HFFc6 (cell line): ENCODE measurements around the gene CRYBB1. TPM values are rescaled to one million over a fixed set of nuclear protein-coding genes. Genes with fewer than 3 reads are reported as not detected.

Experiments
- DNase-seq: peaks from one replicate; pipeline ENCODE4 v3.0.0-alpha.2; 2018
- H3K27ac Mint-ChIP-seq: 2 replicates; pipeline ENCODE4 v1.8.0; 2020; ENCODE audit warnings: mild to moderate bottlenecking, mixed read lengths
- H3K27me3 Mint-ChIP-seq: 2 replicates; pipeline ENCODE4 v1.8.0; 2021; ENCODE audit warnings: mild to moderate bottlenecking, moderate library complexity, mixed read lengths; ENCODE audit not compliant: insufficient read depth
- H3K36me3 Mint-ChIP-seq: 2 replicates; pipeline ENCODE4 v1.8.0; 2021; ENCODE audit warnings: low read depth, mixed read lengths
- H3K4me1 Mint-ChIP-seq: 2 replicates; pipeline ENCODE4 v1.8.0; 2020; ENCODE audit warnings: low read depth, mixed read lengths
- H3K4me3 Mint-ChIP-seq: 2 replicates; pipeline ENCODE4 v1.8.0; 2020; ENCODE audit warnings: mild to moderate bottlenecking, moderate library complexity, mixed read lengths
- H3K9me3 Mint-ChIP-seq: 2 replicates; pipeline ENCODE4 v1.8.0; 2020; ENCODE audit warnings: mild to moderate bottlenecking, mixed read lengths
- total RNA-seq, 6 experiments: library from RNA; stranded (reverse); fragmentation: NEBNext Ultra II Directional; extraction: Animal tissue kit (Norgen Biotek cat#: 25700); gene quantifications; 2 replicates in 1 of 6; 3 replicates in 5 of 6; pipeline ENCODE4 v1.2.3, GENCODE V29; 2021
- TF ChIP-seq, protein P1 (sequence below): fragments of 200-600 bp; sonication (generic); IDR thresholded peaks from 2 replicates; pipeline ENCODE4 v1.5.0; 2021; ENCODE audit warnings: antibody characterized with exemption, mild to moderate bottlenecking

Gene CRYBB1
- total RNA-seq, 6 experiments from 2014 or later, result not detected

DNA sequence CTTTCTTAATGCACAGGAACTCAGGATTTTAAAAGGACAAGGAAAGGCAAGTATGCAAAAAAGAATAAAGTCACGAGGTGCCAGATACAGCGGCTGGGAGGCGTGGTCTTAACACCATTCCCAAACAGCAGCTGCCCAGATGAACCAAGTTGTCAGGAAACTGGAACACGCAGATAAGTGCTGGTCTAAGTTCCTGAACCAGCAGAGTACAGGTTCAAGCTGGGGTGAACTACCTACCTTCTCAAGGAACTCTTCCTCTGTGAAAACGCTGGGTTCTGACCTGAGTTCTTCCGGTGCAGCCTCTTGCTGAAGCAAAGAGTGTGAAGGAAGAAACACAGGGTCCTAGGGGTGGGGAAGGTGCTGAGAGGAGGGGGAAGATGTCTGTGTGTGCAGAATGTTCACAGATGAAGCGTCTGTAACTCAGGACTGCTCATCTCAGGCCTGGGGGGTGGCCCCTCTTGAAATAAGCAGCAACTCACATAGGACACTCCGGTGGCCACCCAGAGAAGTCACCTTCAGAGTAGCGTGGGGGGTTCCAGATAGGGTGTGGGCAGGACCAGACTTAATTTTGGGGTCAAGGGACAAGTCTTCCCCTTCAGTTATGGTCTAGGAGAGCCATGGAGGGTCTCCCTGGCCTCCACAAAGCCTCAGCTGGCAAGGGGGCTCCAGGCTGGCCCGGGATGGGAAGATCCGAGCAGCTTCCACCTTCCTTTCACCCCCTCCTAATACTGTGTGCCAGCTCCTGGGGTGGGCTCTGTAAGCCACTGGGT lies 31.1 kb downstream of the CRYBB1 start:
- Mint-ChIP-seq H3K4me3 (no peak overlapping the region), H3K27ac (peak overlapping the region; percentile 48)
- DNase-seq, result no peak

DNA sequence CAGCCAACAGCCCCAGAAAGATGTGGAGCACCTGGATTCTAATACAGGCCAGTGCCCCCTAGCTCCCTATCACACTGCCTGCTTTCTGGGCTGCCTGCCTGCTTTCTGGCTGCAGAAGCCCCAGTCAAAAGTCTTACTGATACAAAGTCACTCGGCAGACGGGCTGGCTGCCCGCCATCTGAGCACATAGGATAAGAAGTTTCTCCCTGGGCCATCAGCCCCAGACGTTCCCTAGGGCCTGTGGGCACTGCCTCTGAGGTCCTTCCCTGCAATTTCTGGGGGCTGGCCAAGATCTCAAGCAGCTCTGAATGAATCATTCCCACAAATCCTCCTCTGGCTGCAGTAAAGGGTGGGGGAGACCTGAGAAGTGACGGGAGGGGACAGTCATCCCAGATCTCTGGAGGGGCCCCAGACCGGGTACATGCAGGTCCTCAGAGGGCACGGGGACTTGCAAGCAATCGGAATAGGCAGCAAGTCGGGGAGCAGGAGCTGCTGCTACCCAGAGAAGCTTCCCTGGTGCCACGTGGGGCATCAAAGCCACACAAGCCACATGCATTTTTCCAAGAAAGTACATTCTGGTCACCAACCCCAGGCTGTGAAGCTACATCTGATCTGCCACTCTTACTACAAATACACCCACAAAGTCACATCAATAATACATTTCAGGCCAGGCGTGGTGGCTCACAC lies 32.6 kb downstream of the CRYBB1 start:
- DNase-seq, result peak; percentile 90
- Mint-ChIP-seq H3K4me1 (peaks cover 61% of the 10 kb centered on the region), H3K9me3 (no peaks in the 10 kb centered on the region), H3K27ac (peak overlapping the region; percentile 84), H3K36me3 (peaks cover 23% of the 10 kb centered on the region; the same call in 1 of the 2 replicates), H3K27me3 (no peaks in the 10 kb centered on the region; the same call in 1 of the 2 replicates), H3K4me3 (peak overlapping the region; percentile 63)
- TF ChIP-seq, protein P1, sequence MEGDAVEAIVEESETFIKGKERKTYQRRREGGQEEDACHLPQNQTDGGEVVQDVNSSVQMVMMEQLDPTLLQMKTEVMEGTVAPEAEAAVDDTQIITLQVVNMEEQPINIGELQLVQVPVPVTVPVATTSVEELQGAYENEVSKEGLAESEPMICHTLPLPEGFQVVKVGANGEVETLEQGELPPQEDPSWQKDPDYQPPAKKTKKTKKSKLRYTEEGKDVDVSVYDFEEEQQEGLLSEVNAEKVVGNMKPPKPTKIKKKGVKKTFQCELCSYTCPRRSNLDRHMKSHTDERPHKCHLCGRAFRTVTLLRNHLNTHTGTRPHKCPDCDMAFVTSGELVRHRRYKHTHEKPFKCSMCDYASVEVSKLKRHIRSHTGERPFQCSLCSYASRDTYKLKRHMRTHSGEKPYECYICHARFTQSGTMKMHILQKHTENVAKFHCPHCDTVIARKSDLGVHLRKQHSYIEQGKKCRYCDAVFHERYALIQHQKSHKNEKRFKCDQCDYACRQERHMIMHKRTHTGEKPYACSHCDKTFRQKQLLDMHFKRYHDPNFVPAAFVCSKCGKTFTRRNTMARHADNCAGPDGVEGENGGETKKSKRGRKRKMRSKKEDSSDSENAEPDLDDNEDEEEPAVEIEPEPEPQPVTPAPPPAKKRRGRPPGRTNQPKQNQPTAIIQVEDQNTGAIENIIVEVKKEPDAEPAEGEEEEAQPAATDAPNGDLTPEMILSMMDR, result peak; percentile 45; the same call in 1 of the 2 replicates

More for the DNA sequence above, 31.1 kb downstream of the CRYBB1 start:
- Mint-ChIP-seq H3K4me1 (peaks cover 59% of the 10 kb centered on the region), H3K9me3 (no peaks in the 10 kb centered on the region), H3K36me3 (peaks cover 15% of the 10 kb centered on the region; the same call in 1 of the 2 replicates), H3K27me3 (no peaks in the 10 kb centered on the region; the same call in 1 of the 2 replicates)
- TF ChIP-seq, protein P1, result no peak

DNA sequence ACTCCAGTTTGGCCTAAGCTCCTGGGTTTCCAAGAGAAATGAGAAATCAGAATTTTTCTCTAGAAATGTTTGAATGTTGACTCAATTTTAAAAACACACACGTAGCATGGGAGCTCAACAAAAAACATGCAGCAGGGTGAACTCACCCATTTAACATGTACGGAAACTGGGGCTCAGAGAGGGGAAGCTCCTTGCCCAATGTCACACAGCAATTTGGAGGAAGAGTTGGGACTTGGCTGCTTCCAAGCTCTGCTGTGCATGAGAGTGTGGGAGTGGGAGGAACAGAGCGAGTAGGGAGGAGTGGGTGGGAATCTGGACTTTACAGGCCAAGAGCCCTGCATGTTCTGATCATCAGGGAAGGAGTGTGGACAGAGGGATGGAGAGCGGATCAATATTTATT lies 33.8 kb downstream of the CRYBB1 start:
- TF ChIP-seq, protein P1, result no peak
- Mint-ChIP-seq H3K9me3 (no peaks in the 10 kb centered on the region), H3K27ac (peak overlapping the region; percentile 84), H3K27me3 (peaks cover 2% of the 10 kb centered on the region), H3K4me3 (peak overlapping the region; percentile 39), H3K4me1 (peaks cover 64% of the 10 kb centered on the region), H3K36me3 (peaks cover 25% of the 10 kb centered on the region; the same call in 1 of the 2 replicates)
- DNase-seq, result no peak

DNA sequence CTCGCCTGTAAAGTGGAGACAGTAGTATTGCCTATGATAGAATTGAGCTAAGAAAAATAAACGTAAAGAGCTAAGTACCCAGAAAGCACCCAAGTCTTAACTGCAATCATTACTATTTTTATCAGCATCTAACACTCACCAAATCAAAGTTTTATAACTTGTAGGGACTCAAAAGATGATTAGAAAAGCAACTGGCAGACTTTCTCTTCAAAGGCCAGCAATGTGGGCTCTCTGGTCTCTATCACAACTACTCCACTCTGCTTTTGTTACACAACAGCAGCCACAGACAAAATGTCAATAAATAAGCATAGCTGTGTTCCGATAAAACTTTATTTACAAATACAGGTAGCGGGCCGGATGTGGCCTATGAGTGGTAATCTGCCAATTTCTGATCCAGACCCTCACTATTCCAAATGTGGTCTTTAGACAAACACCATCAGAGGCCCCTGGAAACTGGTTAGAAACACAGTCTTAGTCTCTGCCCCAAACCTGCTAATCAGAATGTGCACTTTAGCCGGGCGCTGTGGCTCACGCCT lies 36.1 kb downstream of the CRYBB1 start:
- H3K4me3 Mint-ChIP-seq, result no peak overlapping the region
- TF ChIP-seq, protein P1, result no peak
- H3K36me3 Mint-ChIP-seq, result peaks cover 27% of the 10 kb centered on the region; the same call in 1 of the 2 replicates
- peaks cover 51% of the 10 kb centered on the region for H3K4me1 Mint-ChIP-seq
- H3K27ac Mint-ChIP-seq, result no peak overlapping the region; the same call in 1 of the 2 replicates
- H3K9me3 Mint-ChIP-seq, result no peaks in the 10 kb centered on the region
- DNase-seq, result no peak
- peaks cover 2% of the 10 kb centered on the region for H3K27me3 Mint-ChIP-seq

DNA sequence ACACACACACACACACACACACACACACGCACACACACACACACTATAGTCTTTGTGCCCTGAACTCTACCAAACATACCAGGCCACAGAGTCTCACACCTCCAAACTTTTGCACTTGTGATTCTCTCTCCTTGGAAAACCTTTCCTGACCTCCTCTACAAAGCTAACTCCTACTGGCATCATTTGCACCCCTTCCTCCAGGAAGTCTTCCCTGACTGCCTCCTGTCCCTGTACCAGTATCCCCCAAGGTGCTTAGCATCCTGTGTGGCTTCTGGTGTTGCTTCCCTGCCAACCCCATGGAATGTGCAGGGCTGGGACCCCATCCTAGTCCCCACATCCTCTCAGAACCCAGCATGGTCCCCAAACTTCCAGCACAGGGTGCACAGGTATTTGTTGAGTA lies 36.8 kb downstream of the CRYBB1 start:
- Mint-ChIP-seq H3K9me3 (no peaks in the 10 kb centered on the region), H3K27me3 (peaks cover 2% of the 10 kb centered on the region), H3K4me3 (no peak overlapping the region), H3K4me1 (peaks cover 51% of the 10 kb centered on the region), H3K36me3 (peaks cover 33% of the 10 kb centered on the region), H3K27ac (peak overlapping the region; percentile 50)
- DNase-seq, result no peak
- TF ChIP-seq, protein P1, result no peak
